ENCODE measurements around the gene RFPL3. TPM values are rescaled to one million over a fixed set of nuclear protein-coding genes. Genes with fewer than 3 reads are reported as not detected.
"Not testable (repeated sequence)": the region's sequence is repeated elsewhere in the genome, so short reads cannot be mapped to it uniquely, and the experiment has no call there.

The RFPL3 gene
- total RNA-seq, 1 donor from 2014 or later, result not detected

GRCh38 chr22:32353840-32354239 is 3.8 kb upstream of the RFPL3 start:
- Histone ChIP-seq H3K9me3 (no peaks in the 10 kb centered on the region), H3K27me3 (no peaks in the 10 kb centered on the region), H3K36me3 (no peaks in the 10 kb centered on the region), H3K4me1 (no peaks in the 10 kb centered on the region), H3K27ac (no peak overlapping the region), H3K4me3 (peak overlapping the region; percentile 19 to 31)
- TF ChIP-seq, protein P1, sequence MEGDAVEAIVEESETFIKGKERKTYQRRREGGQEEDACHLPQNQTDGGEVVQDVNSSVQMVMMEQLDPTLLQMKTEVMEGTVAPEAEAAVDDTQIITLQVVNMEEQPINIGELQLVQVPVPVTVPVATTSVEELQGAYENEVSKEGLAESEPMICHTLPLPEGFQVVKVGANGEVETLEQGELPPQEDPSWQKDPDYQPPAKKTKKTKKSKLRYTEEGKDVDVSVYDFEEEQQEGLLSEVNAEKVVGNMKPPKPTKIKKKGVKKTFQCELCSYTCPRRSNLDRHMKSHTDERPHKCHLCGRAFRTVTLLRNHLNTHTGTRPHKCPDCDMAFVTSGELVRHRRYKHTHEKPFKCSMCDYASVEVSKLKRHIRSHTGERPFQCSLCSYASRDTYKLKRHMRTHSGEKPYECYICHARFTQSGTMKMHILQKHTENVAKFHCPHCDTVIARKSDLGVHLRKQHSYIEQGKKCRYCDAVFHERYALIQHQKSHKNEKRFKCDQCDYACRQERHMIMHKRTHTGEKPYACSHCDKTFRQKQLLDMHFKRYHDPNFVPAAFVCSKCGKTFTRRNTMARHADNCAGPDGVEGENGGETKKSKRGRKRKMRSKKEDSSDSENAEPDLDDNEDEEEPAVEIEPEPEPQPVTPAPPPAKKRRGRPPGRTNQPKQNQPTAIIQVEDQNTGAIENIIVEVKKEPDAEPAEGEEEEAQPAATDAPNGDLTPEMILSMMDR (IDR thresholded peaks at IDR 0.05), result no peak
- no peak for TF ChIP-seq POLR2A (IDR thresholded peaks at IDR 0.05)
- no peak for TF ChIP-seq POLR2AphosphoS5 (IDR thresholded peaks at IDR 0.05; ENCODE audit: insufficient read depth in 1 of 2, low read depth in 1 of 2)
- DNase-seq (ENCODE audit: extremely low spot score in 2 of 2), result no peak
- intact Hi-C loops (cut with DNase I), result no loop called here

DNA sequence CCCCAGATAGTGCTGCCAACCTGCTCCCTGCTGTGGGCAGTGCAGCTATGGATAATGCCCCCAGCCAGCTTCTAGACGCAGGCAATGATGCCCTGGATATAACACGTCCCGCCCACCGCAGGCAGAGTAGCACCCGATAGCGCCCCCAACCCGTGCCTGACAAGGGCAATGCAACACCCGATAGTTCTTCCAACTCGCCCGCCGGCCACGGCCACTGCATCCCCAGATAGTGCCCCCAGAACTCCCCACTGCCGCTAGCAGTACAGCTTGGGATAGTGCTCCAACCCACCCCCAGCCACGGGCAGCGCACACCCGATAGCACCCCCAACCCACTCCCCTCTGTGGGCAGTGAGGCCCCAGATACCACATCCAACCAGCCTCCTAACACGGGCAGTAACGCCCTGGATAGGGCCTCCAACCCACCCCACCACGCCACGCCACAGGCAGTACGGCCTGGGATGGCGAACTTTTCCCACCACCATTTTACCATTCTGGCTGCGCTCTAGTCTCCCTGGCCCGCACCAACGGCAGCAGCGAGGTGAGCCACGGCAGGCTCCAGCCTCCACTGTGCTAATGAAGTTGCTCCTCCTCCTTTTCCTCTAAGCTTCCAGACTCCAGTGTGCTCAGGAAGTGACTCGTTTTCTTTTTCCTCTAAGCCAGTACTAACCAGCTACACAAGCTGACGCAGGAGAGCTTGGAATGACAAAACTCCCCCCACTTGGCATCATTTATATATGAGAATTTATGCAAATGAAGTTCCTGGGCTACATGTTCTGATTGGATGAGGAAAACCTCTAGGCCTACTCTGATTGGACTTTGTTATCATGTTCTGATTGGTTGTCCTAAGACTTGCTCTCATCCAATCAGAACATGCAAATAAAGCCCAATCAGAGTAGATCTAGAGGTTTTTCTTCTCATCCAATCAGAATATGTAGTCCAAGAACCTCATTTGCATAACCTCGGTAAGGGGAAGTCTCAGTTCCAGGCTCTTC is 3.0 kb upstream of the RFPL3 start:
- Histone ChIP-seq H3K4me1 (no peaks in the 10 kb centered on the region), H3K36me3 (no peaks in the 10 kb centered on the region), H3K4me3 (peak overlapping the region; percentile 19 to 31), H3K27ac (no peak overlapping the region), H3K9me3 (no peaks in the 10 kb centered on the region), H3K27me3 (no peaks in the 10 kb centered on the region)
- peak; percentile 26 to 56 for TF ChIP-seq POLR2AphosphoS5 (IDR thresholded peaks at IDR 0.05; ENCODE audit: insufficient read depth in 1 of 2, low read depth in 1 of 2)
- TF ChIP-seq, protein P1 (IDR thresholded peaks at IDR 0.05), result no peak
- intact Hi-C loops (cut with DNase I), result no loop called here
- no peak for DNase-seq (ENCODE audit: extremely low spot score in 2 of 2)

DNA sequence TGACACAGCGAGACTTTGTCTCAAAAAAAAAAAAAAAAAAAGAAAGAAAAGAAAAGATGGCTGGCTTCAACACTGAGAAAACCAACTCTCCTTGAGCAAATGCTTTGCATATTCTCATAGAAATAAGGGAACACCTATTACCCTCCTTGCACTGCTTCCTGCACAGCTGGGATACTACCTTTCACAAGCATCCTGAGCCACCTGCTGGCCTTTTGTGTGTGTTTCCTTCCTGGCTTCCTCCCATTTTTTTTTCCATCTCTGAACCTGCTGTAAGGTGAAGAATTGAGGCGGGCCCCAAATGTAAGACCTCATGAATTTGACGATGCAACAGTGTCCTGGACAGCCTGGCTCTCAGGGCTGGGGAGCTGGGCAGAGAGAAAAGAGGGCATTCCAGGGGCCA is 1.9 kb upstream of the RFPL3 start:
- Histone ChIP-seq H3K27me3 (no peaks in the 10 kb centered on the region), H3K9me3 (no peaks in the 10 kb centered on the region), H3K36me3 (no peaks in the 10 kb centered on the region), H3K27ac (no peak overlapping the region), H3K4me3 (no peak overlapping the region), H3K4me1 (no peaks in the 10 kb centered on the region)
- no peak for DNase-seq (ENCODE audit: extremely low spot score in 2 of 2)
- intact Hi-C loops (cut with DNase I), result no loop called here
- TF ChIP-seq, protein P1 (IDR thresholded peaks at IDR 0.05), result no peak
- TF ChIP-seq POLR2AphosphoS5 (IDR thresholded peaks at IDR 0.05; ENCODE audit: insufficient read depth in 1 of 2, low read depth in 1 of 2), result no peak
- TF ChIP-seq POLR2A (IDR thresholded peaks at IDR 0.05), result no peak

GRCh38 chr22:32360096-32360495 is 2.4 kb downstream of the RFPL3 start:
- H3K27ac ChIP-seq; H3K36me3 ChIP-seq; H3K9me3 ChIP-seq; H3K4me1 ChIP-seq; H3K4me3 ChIP-seq; H3K27me3 ChIP-seq; DNase-seq (ENCODE audit: extremely low spot score in 2 of 2); intact Hi-C loops (cut with DNase I): not testable (repeated sequence)

DNA sequence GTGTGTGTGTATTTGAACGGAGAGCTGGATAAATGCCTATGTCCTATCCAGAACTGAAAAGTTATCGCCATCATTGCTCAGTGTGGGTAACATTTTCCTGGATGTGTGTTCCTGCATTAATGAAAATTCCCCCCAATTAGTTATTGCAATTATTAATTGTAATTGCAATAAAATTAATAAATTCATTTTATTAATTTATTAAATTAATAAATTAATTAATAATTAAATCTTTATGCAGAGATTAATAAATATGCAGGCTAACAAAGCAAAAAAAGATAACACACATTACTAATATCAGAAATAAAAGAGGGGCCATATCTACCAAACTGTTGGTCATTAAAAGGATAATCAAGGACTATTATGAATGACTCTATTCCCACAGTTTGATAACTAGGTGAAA is 3.6 kb downstream of the RFPL3 start:
- intact Hi-C loops (cut with DNase I), result no loop called here
- Histone ChIP-seq H3K36me3 (no peaks in the 10 kb centered on the region), H3K9me3 (no peaks in the 10 kb centered on the region), H3K27me3 (no peaks in the 10 kb centered on the region), H3K27ac (no peak overlapping the region), H3K4me1 (no peaks in the 10 kb centered on the region), H3K4me3 (no peak overlapping the region)
- DNase-seq (ENCODE audit: extremely low spot score in 2 of 2), result no peak
- TF ChIP-seq, protein P1 (IDR thresholded peaks at IDR 0.05), result no peak
- TF ChIP-seq POLR2AphosphoS5 (IDR thresholded peaks at IDR 0.05; ENCODE audit: insufficient read depth in 1 of 2, low read depth in 1 of 2) (no peak), POLR2A (IDR thresholded peaks at IDR 0.05) (no peak)
